GM12878 (cell line): ENCODE results near the gene CTNNA3. TPM values are rescaled to one million over a fixed set of nuclear protein-coding genes. Genes with fewer than 3 reads are reported as not detected.

Experiments
- ATAC-seq: fragments of 200-7000 bp; cut with Tn5 transposase; 3 replicates; pipeline ENCODE4 v1.9.1; 2020; ENCODE audit warnings: mild to moderate bottlenecking, moderate library complexity
- BruUV-seq: library from RNA; stranded (reverse); fragments of 400-500 nt; replicated peaks from 2 replicates; lab custom pipeline; 2021; lab: Mats Ljungman, UMichigan
- CTCF ChIA-PET: fragments of 300-600 bp; sonication (Branson Sonifier 250); formaldehyde crosslinking; extraction: SDS; loops from one replicate; lab custom pipeline; 2021; ENCODE audit warnings: inconsistent platforms; lab: Yijun Ruan, JAX
- POLR2A ChIA-PET: fragments of 350-600 bp; formaldehyde crosslinking; extraction: SDS; loops from one replicate; lab custom pipeline; 2021; ENCODE audit warnings: inconsistent platforms; lab: Charles Lee
- RAD21 ChIA-PET: fragments of 300-600 bp; sonication (Branson Sonifier 250); formaldehyde crosslinking; loops from one replicate; lab custom pipeline; 2023; ENCODE audit warnings: antibody characterized with exemption; ENCODE audit not compliant: unreplicated experiment; lab: Charles Lee
- SMC1A ChIA-PET: fragments of 300-600 bp; sonication (Branson Sonifier 250); formaldehyde crosslinking; loops from one replicate; lab custom pipeline; 2023; ENCODE audit not compliant: unreplicated experiment, uncharacterized antibody; lab: Charles Lee
- DNase-seq: peaks from one replicate; pipeline ENCODE4 v3.0.0-alpha.2; 2011; ENCODE audit warnings: low read depth, low spot score
- FAIRE-seq: peaks from 3 replicates; lab custom pipeline; 2011; peaks lifted over from hg19 to GRCh38; lab: Jason Lieb, UNC
- H2AFZ ChIP-seq: 2 replicates; pipeline ENCODE4 v1.6.0; 2011; ENCODE audit warnings: low read depth, low read length, control low read depth; ENCODE audit not compliant: control insufficient read depth
- H3K27ac ChIP-seq: 2 replicates; pipeline ENCODE4 v1.5.1; 2011; ENCODE audit warnings: control low read depth; ENCODE audit not compliant: control insufficient read depth, insufficient read depth
- H3K27me3 ChIP-seq, 2 experiments: replicated peaks in 1 of 2; 2 replicates each; pipeline versions ENCODE4 v1.6.0 to v1.6.1; 2011; ENCODE audit warnings: low read length in 1 of 2; ENCODE audit not compliant: control insufficient read depth in 2 of 2, insufficient read depth in 2 of 2
- H3K36me3 ChIP-seq, 2 experiments: 2 replicates each; pipeline ENCODE4 v1.5.1; 2011; ENCODE audit warnings: low read length in 1 of 2; ENCODE audit not compliant: control insufficient read depth in 2 of 2, insufficient read depth in 2 of 2
- H3K4me1 ChIP-seq: 2 replicates; pipeline ENCODE4 v1.6.1; 2011; ENCODE audit warnings: mild to moderate bottlenecking, low read length, moderate library complexity, mixed read lengths; ENCODE audit not compliant: control insufficient read depth, insufficient read depth
- H3K4me2 ChIP-seq: 2 replicates; pipeline ENCODE4 v1.6.0; 2011; ENCODE audit warnings: control low read depth; ENCODE audit not compliant: control insufficient read depth, insufficient read depth
- H3K4me3 ChIP-seq: fragments of 200-600 bp; sonication (generic); 2 replicates; pipeline ENCODE4 v1.5.1; 2016
- H3K79me2 ChIP-seq: 2 replicates; pipeline ENCODE4 v1.6.0; 2011; ENCODE audit warnings: low read length; ENCODE audit not compliant: control insufficient read depth, insufficient read depth
- H3K9ac ChIP-seq: 2 replicates; pipeline ENCODE4 v1.8.0; 2011; ENCODE audit warnings: low read length, control low read depth, mixed read lengths; ENCODE audit not compliant: control insufficient read depth, insufficient read depth
- H3K9me3 ChIP-seq: replicated peaks from 3 replicates; pipeline ENCODE4 v1.5.1; 2011; ENCODE audit warnings: mild to moderate bottlenecking, low read length; ENCODE audit not compliant: control insufficient read depth, insufficient read depth
- H4K20me1 ChIP-seq: 2 replicates; pipeline ENCODE4 v1.6.0; 2011; ENCODE audit not compliant: control insufficient read depth, insufficient read depth
- CBX3 ChIP-seq: fragments of 200-600 bp; sonication (generic); IDR thresholded peaks from 2 replicates; pipeline ENCODE4 v1.6.1; 2016; ENCODE audit warnings: low read depth, borderline replicate concordance
- DPF2 ChIP-seq: fragments of 450-650 bp; IDR thresholded peaks from 2 replicates; pipeline ENCODE4 v1.6.1; 2017; ENCODE audit warnings: mild to moderate bottlenecking
- EGR1 ChIP-seq, 2 experiments: IDR thresholded peaks; 1 replicate in 1 of 2; 2 replicates in 1 of 2; pipeline ENCODE4 v1.6.1; 2011 to 2012; ENCODE audit warnings: low read depth in 2 of 2, low read length in 2 of 2, borderline replicate concordance in 1 of 2, mild to moderate bottlenecking in 1 of 2, moderate library complexity in 1 of 2
- ETV6 ChIP-seq, 2 experiments: fragments of 450-650 bp in 1 of 2; IDR thresholded peaks in 1 of 2; conservative IDR thresholded peaks in 1 of 2; 2 replicates each; pipeline ENCODE4 v1.6.1; 2014; ENCODE audit warnings: antibody characterized with exemption in 1 of 2, borderline replicate concordance in 1 of 2, low read depth in 1 of 2, mild to moderate bottlenecking in 1 of 2, moderate library complexity in 1 of 2
- FOXM1 ChIP-seq: IDR thresholded peaks from 2 replicates; pipeline ENCODE4 v1.6.1; 2012; ENCODE audit warnings: low read depth, mild to moderate bottlenecking, inconsistent platforms, low read length, moderate library complexity
- HSF1 ChIP-seq: fragments of 150-350 bp; IDR thresholded peaks from 2 replicates; pipeline ENCODE4 v1.6.1; 2014; ENCODE audit warnings: mild to moderate bottlenecking, low read depth, low read length
- KAT2A ChIP-seq: conservative IDR thresholded peaks from 2 replicates; pipeline ENCODE4 v1.6.1; 2011; ENCODE audit warnings: low read depth, low read length; ENCODE audit not compliant: control insufficient read depth
- NR2C2 ChIP-seq: IDR thresholded peaks from 2 replicates; pipeline ENCODE4 v1.6.1; 2011; ENCODE audit warnings: borderline replicate concordance, low read depth; ENCODE audit not compliant: control insufficient read depth, insufficient read length
- PKNOX1 ChIP-seq: fragments of 450-650 bp; IDR thresholded peaks from 2 replicates; pipeline ENCODE4 v1.6.1; 2016; ENCODE audit warnings: mild to moderate bottlenecking
- POLR2AphosphoS5 ChIP-seq: IDR thresholded peaks from 2 replicates; pipeline ENCODE4 v1.6.1; 2011; ENCODE audit warnings: mild to moderate bottlenecking, low read length, inconsistent platforms
- RAD21 ChIP-seq: IDR thresholded peaks from 2 replicates; pipeline ENCODE4 v1.6.1; 2011; ENCODE audit warnings: mild to moderate bottlenecking, low read depth, low read length, moderate library complexity; ENCODE audit not compliant: insufficient read depth
- RUNX3 ChIP-seq: IDR thresholded peaks from 2 replicates; pipeline ENCODE4 v1.6.1; 2012; ENCODE audit warnings: low read length, inconsistent platforms
- SMC3 ChIP-seq: IDR thresholded peaks from 2 replicates; pipeline ENCODE4 v1.6.1; 2011; ENCODE audit warnings: low read length, improper control_type of control experiment, borderline replicate concordance
- TCF3 ChIP-seq: IDR thresholded peaks from 2 replicates; pipeline ENCODE4 v1.6.1; 2012; ENCODE audit warnings: low read depth, mild to moderate bottlenecking, low read length, borderline replicate concordance; ENCODE audit not compliant: insufficient read depth
- YBX1 ChIP-seq: fragments of 450-650 bp; IDR thresholded peaks from 2 replicates; pipeline ENCODE4 v1.6.1; 2016; ENCODE audit warnings: antibody characterized with exemption
- YY1 ChIP-seq: IDR thresholded peaks from 2 replicates; pipeline ENCODE4 v1.6.1; 2011; ENCODE audit warnings: low read depth, mild to moderate bottlenecking, low read length
- ZNF217 ChIP-seq: fragments of 450-650 bp; IDR thresholded peaks from 2 replicates; pipeline ENCODE4 v1.6.1; 2017; ENCODE audit warnings: antibody characterized with exemption, mild to moderate bottlenecking
- ZNF24 ChIP-seq: fragments of 450-650 bp; IDR thresholded peaks from 2 replicates; pipeline ENCODE4 v1.6.1; 2017; ENCODE audit warnings: antibody characterized with exemption, mild to moderate bottlenecking
- ZNF687 ChIP-seq: fragments of 450-650 bp; IDR thresholded peaks from 2 replicates; pipeline ENCODE4 v1.6.1; 2017; ENCODE audit warnings: mild to moderate bottlenecking, moderate library complexity
- ZZZ3 ChIP-seq: IDR thresholded peaks from 2 replicates; pipeline ENCODE4 v1.6.1; 2011; ENCODE audit warnings: low read depth; ENCODE audit not compliant: control insufficient read depth, insufficient read length
- WGBS: methylation state at CpG from one replicate; pipeline ENCODE4 v1.1.6; 2016; ENCODE audit warnings: low lambda C conversion rate; ENCODE audit not compliant: insufficient replicate concordance, insufficient coverage; ENCODE audit errors: missing lambda C conversion rate; 5-methylcytosine and 5-hydroxymethylcytosine counted together
- in situ Hi-C: fragments of 300-500 bp; cut with MboI; formaldehyde crosslinking; loops from 9 replicates; pipeline ENCODE4 v1.14.3; 2018; ENCODE audit warnings: mixed read lengths
- intact Hi-C: fragments of 100-400 bp; cut with micrococcal nuclease; formaldehyde crosslinking; loops from one replicate; pipeline ENCODE4 v1.14.2; 2022; ENCODE audit not compliant: unreplicated experiment
- polyA plus RNA-seq, 11 experiments: library from polyadenylated mRNA; depleted of rRNA in 4 of 11; unstranded in 6 of 11; stranded (reverse) in 5 of 11; fragments of >200 nt; fragmentation: Nextera tagmentation in 4 of 11; fragmentation: Illumina TruSeq in 1 of 11; extraction: Ambion mirVana in 4 of 11; extraction: Trizol in 1 of 11; gene quantifications; 1 replicate in 1 of 11; 2 replicates in 10 of 11; pipeline versions ENCODE4 v1.2.1 to v1.2.3, GENCODE V29; 2011 to 2016; ENCODE audit warnings: inconsistent platforms in 2 of 11, missing spikeins in 2 of 11, low read depth in 1 of 11
- total RNA-seq, 4 experiments: library from RNA; depleted of rRNA in 3 of 4; stranded (reverse); fragments of >200 nt in 3 of 4; fragmentation: Illumina TruSeq in 1 of 4; extraction: Trizol in 1 of 4; gene quantifications; 2 replicates each; pipeline versions ENCODE4 v1.2.1 to v1.2.3, GENCODE V29; 2013 to 2021

The CTNNA3 gene
- total and polyA plus RNA-seq, 10 of the 15 experiments (the other 5 are each of a cell fraction or from before 2014, with no cell fraction given): under 0.01 to 4.5 (median 0.22) TPM; not detected in 2

GRCh38 chr10:66534866-66535265 lies 1161.1 kb downstream of the CTNNA3 start:
- no peak for DNase-seq
- Histone ChIP-seq H4K20me1 (no peaks in the 10 kb centered on the region), H3K27me3 (no peaks in the 10 kb centered on the region), H3K4me3 (no peak overlapping the region), H3K79me2 (no peaks in the 10 kb centered on the region), H3K9me3 (no peaks in the 10 kb centered on the region), H3K36me3 (no peaks in the 10 kb centered on the region), H3K27ac (no peak overlapping the region), H3K4me2 (no peak overlapping the region), H2AFZ (no peak overlapping the region), H3K4me1 (no peaks in the 10 kb centered on the region), H3K9ac (no peak overlapping the region)
- no TSS peak for BruUV-seq
- POLR2A ChIA-PET: no interaction called here
- in situ Hi-C loops (no loop called here), intact Hi-C loops (no loop called here)
- ATAC-seq: no peak
- no peak for FAIRE-seq
- RAD21 ChIA-PET: no interaction called here
- SMC1A ChIA-PET: interaction anchor here (0.8 kb wide), 1 partner anchor 1160 kb away, joined by 4 read pairs; no protein-coding TSS in a partner anchor
- TF ChIP-seq RAD21 (no peak), ZNF687 (no peak), ETV6 (conservative IDR thresholded peaks at IDR 0.05 in 1 of 2, IDR thresholded peaks at IDR 0.05 in 1 of 2; ENCODE audit: borderline replicate concordance in 1 of 2, low read depth in 1 of 2) (no peak), ZZZ3 (no peak), SMC3 (no peak), ZNF217 (no peak), PKNOX1 (no peak), NR2C2 (no peak), YY1 (no peak), ZNF24 (no peak), POLR2AphosphoS5 (no peak), KAT2A (no peak), DPF2 (no peak), TCF3 (no peak), EGR1 (IDR thresholded peaks at IDR 0.05; ENCODE audit: borderline replicate concordance in 1 of 2, low read depth in 2 of 2, low read length in 2 of 2) (no peak), HSF1 (no peak), YBX1 (no peak), RUNX3 (no peak), CBX3 (no peak), FOXM1 (no peak)
- 100% methylated on average over 1 of the region's 1 CpG for WGBS
- CTCF ChIA-PET: no interaction called here
